Type B pancreatic cell (in vitro differentiated cells): ENCODE data around the gene ARHGAP40. TPM values are rescaled to one million over a fixed set of nuclear protein-coding genes. Genes with fewer than 3 reads are reported as not detected.

Experiments used
- DNase-seq: peaks from one replicate; pipeline ENCODE4 v3.0.0; 2021; ENCODE audit warnings: mixed read lengths; ENCODE audit not compliant: unreplicated experiment; ENCODE audit errors: extremely low spot score
- H3K27ac Mint-ChIP-seq: 2 replicates; pipeline ENCODE4 v1.8.0; 2021; ENCODE audit warnings: mild to moderate bottlenecking, mixed read lengths
- H3K27me3 Mint-ChIP-seq: 2 replicates; pipeline ENCODE4 v1.8.0; 2021; ENCODE audit warnings: mixed read lengths
- H3K36me3 Mint-ChIP-seq: 2 replicates; pipeline ENCODE4 v1.8.0; 2021; ENCODE audit warnings: mixed read lengths
- H3K4me1 Mint-ChIP-seq: one replicate; pipeline ENCODE4 v1.8.0; 2021; ENCODE audit warnings: mixed read lengths; ENCODE audit not compliant: unreplicated experiment
- H3K4me3 Mint-ChIP-seq: 2 replicates; pipeline ENCODE4 v1.8.0; 2021; ENCODE audit warnings: mild to moderate bottlenecking, mixed read lengths
- H3K9me3 Mint-ChIP-seq: 2 replicates; pipeline ENCODE4 v1.8.0; 2021; ENCODE audit warnings: mixed read lengths
- CTCF ChIP-seq: fragments of 200-600 bp; sonication (generic); conservative IDR thresholded peaks from 2 replicates; pipeline ENCODE4 v1.5.0; 2021; ENCODE audit warnings: antibody characterized with exemption, mild to moderate bottlenecking
- total RNA-seq: library from RNA; stranded (reverse); gene quantifications from 2 replicates; pipeline ENCODE4 v1.2.1, GENCODE V29; 2021; ENCODE audit warnings: low replicate concordance

The ARHGAP40 gene
- total RNA-seq, 1 donor from 2014 or later = 1.7 TPM

GRCh38 chr20:38599410-38599882, 2.2 kb upstream of the ARHGAP40 start:
- H3K9me3 Mint-ChIP-seq = no peaks in the 10 kb centered on the region
- TF ChIP-seq CTCF = no peak
- H3K27ac Mint-ChIP-seq = peak overlapping the region; percentile 48
- no peak overlapping the region for H3K4me3 Mint-ChIP-seq
- DNase-seq = no peak
- peaks cover 12% of the 10 kb centered on the region for H3K4me1 Mint-ChIP-seq
- H3K27me3 Mint-ChIP-seq = peaks cover 57% of the 10 kb centered on the region
- H3K36me3 Mint-ChIP-seq = no peaks in the 10 kb centered on the region

DNA sequence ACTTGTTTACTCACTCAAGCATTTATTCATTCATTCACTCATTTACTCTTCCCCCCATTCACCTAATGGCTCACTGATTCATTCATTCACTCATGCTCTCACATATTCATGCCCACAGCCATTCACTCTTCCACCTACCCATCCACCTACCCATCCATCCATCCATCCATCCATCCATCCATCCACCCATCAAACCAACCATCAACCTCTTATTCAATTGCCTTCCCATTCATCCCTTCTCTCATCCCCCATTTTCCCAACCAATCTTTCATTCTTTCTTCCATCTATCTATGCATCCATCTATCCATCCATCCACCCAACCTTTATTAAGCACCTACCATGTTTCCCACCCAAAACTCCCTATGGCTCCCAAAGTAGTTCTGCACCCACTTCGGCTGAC, 1.6 kb upstream of the ARHGAP40 start:
- Mint-ChIP-seq H3K4me3 (peak overlapping the region; percentile 30), H3K27ac (peak overlapping the region; percentile 48), H3K36me3 (no peaks in the 10 kb centered on the region), H3K4me1 (peaks cover 12% of the 10 kb centered on the region), H3K27me3 (peaks cover 61% of the 10 kb centered on the region), H3K9me3 (no peaks in the 10 kb centered on the region)
- no peak for TF ChIP-seq CTCF
- DNase-seq = no peak

GRCh38 chr20:38602185-38602581, 574 bp downstream of the ARHGAP40 start:
- no peaks in the 10 kb centered on the region for H3K36me3 Mint-ChIP-seq
- H3K4me3 Mint-ChIP-seq = no peak overlapping the region
- H3K27ac Mint-ChIP-seq = no peak overlapping the region
- H3K9me3 Mint-ChIP-seq = no peaks in the 10 kb centered on the region
- peaks cover 12% of the 10 kb centered on the region for H3K4me1 Mint-ChIP-seq
- no peak for TF ChIP-seq CTCF
- peaks cover 62% of the 10 kb centered on the region for H3K27me3 Mint-ChIP-seq
- no peak for DNase-seq

- H3K27me3 Mint-ChIP-seq = peaks cover 58% of the 10 kb centered on the region
- no peak for TF ChIP-seq CTCF
- no peak overlapping the region for H3K27ac Mint-ChIP-seq
- H3K4me3 Mint-ChIP-seq = no peak overlapping the region
- DNase-seq = no peak
- H3K9me3 Mint-ChIP-seq = no peaks in the 10 kb centered on the region
- H3K36me3 Mint-ChIP-seq = no peaks in the 10 kb centered on the region
- H3K4me1 Mint-ChIP-seq = peaks cover 12% of the 10 kb centered on the region
These were observed 1.7 kb downstream of the ARHGAP40 start for GRCh38 chr20:38603286-38603685.

- H3K9me3 Mint-ChIP-seq = no peaks in the 10 kb centered on the region
- no peak for DNase-seq
- peaks cover 11% of the 10 kb centered on the region for H3K4me1 Mint-ChIP-seq
- no peak overlapping the region for H3K27ac Mint-ChIP-seq
- H3K36me3 Mint-ChIP-seq = no peaks in the 10 kb centered on the region
- TF ChIP-seq CTCF = no peak
- no peak overlapping the region for H3K4me3 Mint-ChIP-seq
- H3K27me3 Mint-ChIP-seq = peaks cover 58% of the 10 kb centered on the region
These were observed 3.3 kb downstream of the ARHGAP40 start for GRCh38 chr20:38604873-38605303.

GRCh38 chr20:38607351-38607750, 5.7 kb downstream of the ARHGAP40 start:
- H3K4me1 Mint-ChIP-seq = no peaks in the 10 kb centered on the region
- no peak overlapping the region for H3K27ac Mint-ChIP-seq
- no peak for TF ChIP-seq CTCF
- no peak overlapping the region for H3K4me3 Mint-ChIP-seq
- H3K36me3 Mint-ChIP-seq = no peaks in the 10 kb centered on the region
- H3K27me3 Mint-ChIP-seq = peaks cover 41% of the 10 kb centered on the region
- H3K9me3 Mint-ChIP-seq = no peaks in the 10 kb centered on the region
- no peak for DNase-seq
